ENCODE data around the gene SLC22A12. TPM values are rescaled to one million over a fixed set of nuclear protein-coding genes. Genes with fewer than 3 reads are reported as not detected.

SLC22A12 gene
- total and polyA plus RNA-seq, 7 donors = not detected

DNA sequence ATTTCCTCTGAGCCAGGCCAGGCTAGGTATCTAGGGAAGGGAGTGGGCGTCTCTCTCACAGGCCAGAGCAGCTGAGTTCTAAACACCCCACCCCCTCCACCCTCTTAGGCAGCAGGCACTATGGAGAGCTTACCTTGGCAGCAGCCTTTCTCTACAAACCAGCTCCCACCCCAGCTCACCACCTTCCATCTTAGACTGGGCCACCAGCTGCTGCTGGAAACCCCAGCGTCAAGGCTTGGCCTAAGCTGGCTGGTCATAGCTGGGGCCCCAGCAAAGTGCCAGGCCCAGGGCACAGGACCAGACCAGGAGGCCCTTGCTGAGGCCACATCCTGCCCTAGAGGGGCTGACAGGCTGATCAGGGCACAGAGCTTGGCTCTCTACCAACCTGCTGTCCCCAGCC is 20.2 kb downstream of the SLC22A12 start:
- TF ChIP-seq POLR2AphosphoS5 (IDR thresholded peaks at IDR 0.05) = no peak
- TF ChIP-seq EP300 (IDR thresholded peaks at IDR 0.05) = no peak
- TF ChIP-seq, protein P1, sequence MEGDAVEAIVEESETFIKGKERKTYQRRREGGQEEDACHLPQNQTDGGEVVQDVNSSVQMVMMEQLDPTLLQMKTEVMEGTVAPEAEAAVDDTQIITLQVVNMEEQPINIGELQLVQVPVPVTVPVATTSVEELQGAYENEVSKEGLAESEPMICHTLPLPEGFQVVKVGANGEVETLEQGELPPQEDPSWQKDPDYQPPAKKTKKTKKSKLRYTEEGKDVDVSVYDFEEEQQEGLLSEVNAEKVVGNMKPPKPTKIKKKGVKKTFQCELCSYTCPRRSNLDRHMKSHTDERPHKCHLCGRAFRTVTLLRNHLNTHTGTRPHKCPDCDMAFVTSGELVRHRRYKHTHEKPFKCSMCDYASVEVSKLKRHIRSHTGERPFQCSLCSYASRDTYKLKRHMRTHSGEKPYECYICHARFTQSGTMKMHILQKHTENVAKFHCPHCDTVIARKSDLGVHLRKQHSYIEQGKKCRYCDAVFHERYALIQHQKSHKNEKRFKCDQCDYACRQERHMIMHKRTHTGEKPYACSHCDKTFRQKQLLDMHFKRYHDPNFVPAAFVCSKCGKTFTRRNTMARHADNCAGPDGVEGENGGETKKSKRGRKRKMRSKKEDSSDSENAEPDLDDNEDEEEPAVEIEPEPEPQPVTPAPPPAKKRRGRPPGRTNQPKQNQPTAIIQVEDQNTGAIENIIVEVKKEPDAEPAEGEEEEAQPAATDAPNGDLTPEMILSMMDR (IDR thresholded peaks at IDR 0.05) = no peak
- TF ChIP-seq POLR2A (IDR thresholded peaks at IDR 0.05) = no peak
- no peak for DNase-seq
- Histone ChIP-seq H3K9me3 (no peaks in the 10 kb centered on the region), H3K27me3 (no peaks in the 10 kb centered on the region), H3K36me3 (peaks cover 0 to 10% (median 0%) of the 10 kb centered on the region in 4 donors), H3K4me3 (no peak overlapping the region), H3K4me1 (peaks cover 0 to 8% (median 5%) of the 10 kb centered on the region in 4 donors), H3K27ac (no peak overlapping the region)
- WGBS, 2 donors = 87 to 90% methylated on average over 2 of the region's 2 CpGs
- intact Hi-C loops (cut with DNase I) = no loop called here

DNA sequence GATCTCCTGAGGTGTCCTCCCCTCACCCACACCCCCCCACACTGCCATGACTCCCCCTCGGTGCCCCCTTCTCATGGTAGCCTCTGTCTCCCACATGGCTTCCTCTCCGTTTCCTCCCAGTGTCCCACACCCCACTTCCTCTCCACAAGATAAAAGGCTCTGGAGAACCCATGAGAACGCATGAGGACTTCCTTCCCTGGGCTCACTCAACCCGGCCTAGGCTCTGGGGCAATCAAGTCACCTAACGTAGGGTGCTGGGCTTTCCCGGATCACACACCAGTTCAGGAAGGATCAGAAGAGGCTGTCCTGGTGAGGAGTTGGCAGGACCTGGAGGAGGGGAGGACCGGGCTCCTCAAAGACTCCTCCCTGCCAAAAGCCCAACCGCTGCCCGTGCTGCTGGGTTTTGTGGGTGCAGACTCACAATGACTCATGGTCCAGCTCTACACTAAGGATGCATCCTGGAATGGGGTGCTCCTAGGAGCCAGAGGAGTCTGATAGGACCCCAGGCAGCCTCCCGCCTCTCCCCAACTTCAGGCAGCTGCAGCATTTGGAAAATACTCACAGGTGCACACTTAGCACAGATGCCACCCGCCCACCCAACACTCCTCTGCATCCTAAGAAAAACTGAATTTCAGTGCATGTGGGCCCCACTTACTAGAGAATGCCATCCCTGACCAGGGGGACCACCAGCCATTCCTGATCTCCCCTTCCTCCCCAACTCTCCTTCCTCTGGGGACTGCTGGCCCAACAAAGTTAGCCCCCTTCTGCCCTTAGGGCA is 21.0 kb downstream of the SLC22A12 start:
- WGBS, 2 donors = 59 to 87% methylated on average over 11 of the region's 11 CpGs
- TF ChIP-seq POLR2AphosphoS5 (IDR thresholded peaks at IDR 0.05) (no peak), POLR2A (IDR thresholded peaks at IDR 0.05) (no peak), EP300 (IDR thresholded peaks at IDR 0.05) (no peak)
- TF ChIP-seq, protein P1 (IDR thresholded peaks at IDR 0.05) = no peak

DNA sequence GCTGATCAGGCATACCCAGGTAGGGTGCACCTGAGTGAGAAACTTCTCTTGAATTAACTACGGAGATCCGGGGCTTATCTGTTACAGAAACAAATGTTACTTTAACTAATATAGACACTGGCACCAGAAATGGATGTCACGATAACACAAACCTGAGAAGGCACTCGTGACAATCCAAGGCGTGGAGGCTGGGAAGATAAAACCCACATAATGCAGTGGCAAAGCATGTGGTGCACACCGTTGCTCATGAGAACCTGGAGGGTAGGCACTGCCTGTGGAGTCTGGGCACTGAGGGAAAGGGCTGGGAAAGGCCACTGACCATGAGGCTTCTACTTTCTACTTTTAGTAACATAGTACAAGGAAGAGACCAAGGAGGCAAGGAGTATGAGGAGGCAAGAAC is 22.6 kb downstream of the SLC22A12 start:
- no peak for TF ChIP-seq POLR2AphosphoS5 (IDR thresholded peaks at IDR 0.05)
- no peak for TF ChIP-seq POLR2A (IDR thresholded peaks at IDR 0.05)
- TF ChIP-seq, protein P1 (IDR thresholded peaks at IDR 0.05) = no peak
- no peak for TF ChIP-seq EP300 (IDR thresholded peaks at IDR 0.05)

More for the DNA sequence above, 21.0 kb downstream of the SLC22A12 start:
- H3K36me3 ChIP-seq = peaks cover 0 to 16% (median 0%) of the 10 kb centered on the region in 4 donors
- no peak for DNase-seq
- no peak overlapping the region for H3K4me3 ChIP-seq
- H3K9me3 ChIP-seq = no peaks in the 10 kb centered on the region
- H3K27ac ChIP-seq = no peak overlapping the region
- peaks cover 0 to 8% (median 5%) of the 10 kb centered on the region in 4 donors for H3K4me1 ChIP-seq
- intact Hi-C loops (cut with DNase I) = no loop called here
- no peaks in the 10 kb centered on the region for H3K27me3 ChIP-seq

DNA sequence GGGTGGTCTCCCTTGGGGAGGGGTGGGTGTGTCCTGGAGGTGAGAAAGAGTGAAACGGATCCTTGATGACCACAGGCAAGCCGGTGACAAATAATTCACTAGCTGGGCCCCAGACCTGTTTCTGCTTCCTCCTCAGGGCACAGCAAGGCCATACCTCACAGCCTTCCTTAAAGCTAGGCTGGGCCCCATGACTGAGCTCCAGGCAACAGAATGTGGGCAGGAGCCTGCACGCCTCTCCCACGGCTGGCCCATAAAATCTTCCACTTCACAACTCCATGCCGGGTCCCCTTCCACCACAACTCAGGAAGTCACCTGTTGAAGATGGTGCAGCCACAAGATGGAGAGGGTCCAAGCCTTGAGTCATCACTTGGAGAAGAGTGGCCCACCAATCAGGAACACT is 23.9 kb downstream of the SLC22A12 start:
- intact Hi-C loops (cut with DNase I) = no loop called here
- Histone ChIP-seq H3K27me3 (no peaks in the 10 kb centered on the region), H3K9me3 (no peaks in the 10 kb centered on the region), H3K4me1 (peaks cover 0 to 8% (median 4%) of the 10 kb centered on the region in 4 donors), H3K4me3 (no peak overlapping the region), H3K36me3 (peaks cover 0 to 18% (median 0%) of the 10 kb centered on the region in 4 donors), H3K27ac (no peak overlapping the region)
- 63 to 75% methylated on average over 5 of the region's 5 CpGs for WGBS, 2 donors
- no peak for DNase-seq
- TF ChIP-seq POLR2AphosphoS5 (IDR thresholded peaks at IDR 0.05) (no peak), EP300 (IDR thresholded peaks at IDR 0.05) (no peak), POLR2A (IDR thresholded peaks at IDR 0.05) (no peak)
- TF ChIP-seq, protein P1 (IDR thresholded peaks at IDR 0.05) = no peak

More for the DNA sequence above, 22.6 kb downstream of the SLC22A12 start:
- no peak overlapping the region for H3K4me3 ChIP-seq
- no peak for DNase-seq
- H3K27ac ChIP-seq = no peak overlapping the region
- peaks cover 0 to 18% (median 0%) of the 10 kb centered on the region in 4 donors for H3K36me3 ChIP-seq
- H3K27me3 ChIP-seq = no peaks in the 10 kb centered on the region
- WGBS, 2 donors = 85 to 91% methylated on average over 6 of the region's 6 CpGs
- H3K9me3 ChIP-seq = no peaks in the 10 kb centered on the region
- H3K4me1 ChIP-seq = peaks cover 0 to 2% (median 0%) of the 10 kb centered on the region in 4 donors
- intact Hi-C loops (cut with DNase I) = no loop called here
